ENCODE data around the gene CFAP97D1. TPM values are rescaled to one million over a fixed set of nuclear protein-coding genes. Genes with fewer than 3 reads are reported as not detected.
A peak's percentile ranks its signal among the peaks of the same experiment; 100 is the strongest.

CFAP97D1 gene
- total RNA-seq: not detected

GRCh38 chr17:43780135-43780534, at the start of gene CFAP97D1:
CFAP97D1 (plus strand) TSS chr17:43780435; CDS start chr17:43780463, 28 bp downstream.
- DNase-seq: no peak

GRCh38 chr17:43732958-43733357, 47.3 kb upstream of the CFAP97D1 start:
- no peak for DNase-seq

- no peak for DNase-seq
Observed at GRCh38 chr17:43733956-43734355, 46.3 kb upstream of the CFAP97D1 start.

GRCh38 chr17:43734376-43734775, 45.9 kb upstream of the CFAP97D1 start:
- DNase-seq: no peak

- no peak for DNase-seq
Observed at GRCh38 chr17:43736389-43736788, 43.8 kb upstream of the CFAP97D1 start.

- no peak for DNase-seq
Observed at GRCh38 chr17:43737722-43738121, 42.5 kb upstream of the CFAP97D1 start.

- DNase-seq: no peak
Observed at GRCh38 chr17:43740541-43740940, 39.7 kb upstream of the CFAP97D1 start.

- DNase-seq: no peak
Observed at GRCh38 chr17:43741636-43742035, 38.6 kb upstream of the CFAP97D1 start.

GRCh38 chr17:43745541-43745940, 34.7 kb upstream of the CFAP97D1 start:
- DNase-seq: no peak

- DNase-seq: no peak
Observed at GRCh38 chr17:43750153-43750552, 30.1 kb upstream of the CFAP97D1 start.

- DNase-seq: no peak
Observed at GRCh38 chr17:43753493-43754129, 26.6 kb upstream of the CFAP97D1 start.

- DNase-seq: no peak
Observed at GRCh38 chr17:43754947-43755346, 25.3 kb upstream of the CFAP97D1 start.

- no peak for DNase-seq
Observed at GRCh38 chr17:43755389-43755875, 24.8 kb upstream of the CFAP97D1 start.

GRCh38 chr17:43756201-43756600, 24.0 kb upstream of the CFAP97D1 start:
- DNase-seq: no peak

- DNase-seq: no peak
Observed at GRCh38 chr17:43757171-43757660, 23.0 kb upstream of the CFAP97D1 start.

- no peak for DNase-seq
Observed at GRCh38 chr17:43758086-43758485, 22.1 kb upstream of the CFAP97D1 start.

- DNase-seq: no peak
Observed at GRCh38 chr17:43758497-43759174, 21.6 kb upstream of the CFAP97D1 start, which contains the start of gene SOST. SOST (minus strand) TSS chr17:43758791; CDS start chr17:43758741, 50 bp downstream.

GRCh38 chr17:43759836-43760235, 20.4 kb upstream of the CFAP97D1 start:
- no peak for DNase-seq

- DNase-seq: peak; percentile 89
Observed at GRCh38 chr17:43760254-43760852, 19.9 kb upstream of the CFAP97D1 start.

GRCh38 chr17:43766413-43767052, 13.7 kb upstream of the CFAP97D1 start:
- DNase-seq: peak; percentile 32

GRCh38 chr17:43767053-43767712, 13.1 kb upstream of the CFAP97D1 start:
- no peak for DNase-seq

- DNase-seq: no peak
Observed at GRCh38 chr17:43767713-43768059, 12.5 kb upstream of the CFAP97D1 start.

Measured in occipital lobe (tissue), 2 donors.